ENCODE results near the gene TSPAN9.

Gene TSPAN9

DNA sequence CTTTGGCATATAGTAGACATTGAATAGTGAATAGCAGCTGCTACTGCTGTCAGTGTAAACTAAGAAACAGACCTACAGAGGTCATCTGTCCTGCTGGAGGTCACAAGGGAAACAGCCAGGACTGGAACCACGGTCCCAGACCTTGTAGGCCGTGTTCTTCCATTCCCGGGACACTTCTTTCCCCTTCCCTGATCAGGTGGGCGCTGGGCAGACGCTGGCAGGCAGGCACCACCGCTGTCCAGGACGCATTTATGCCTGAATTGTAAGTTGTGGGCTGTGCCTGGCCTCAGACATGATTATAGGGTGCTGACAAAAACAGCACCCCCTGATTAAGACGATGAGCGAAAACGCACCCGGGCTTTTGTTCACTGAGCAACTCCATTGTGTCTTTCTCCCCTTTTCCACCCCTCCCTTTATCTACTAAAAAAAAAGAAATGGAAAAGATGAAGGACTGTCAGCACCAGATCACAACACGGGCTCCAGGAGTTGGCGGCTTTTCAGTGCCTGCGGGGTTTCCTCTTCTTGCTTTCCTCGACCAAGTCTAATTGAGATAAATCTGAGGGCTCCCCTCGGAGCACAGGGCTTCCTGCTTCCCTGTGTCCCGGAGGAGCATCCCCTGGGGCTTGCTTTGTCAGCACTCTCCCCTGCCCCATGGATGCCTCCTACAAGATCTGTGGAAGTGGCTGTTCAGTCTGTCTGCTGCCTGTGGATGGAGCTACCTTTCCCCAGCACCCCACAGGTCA, 80.6 kb downstream of the TSPAN9 start:
- DNase-seq (ENCODE audit: extremely low read depth in 1 of 2, low read depth in 1 of 2) = no peak

DNA sequence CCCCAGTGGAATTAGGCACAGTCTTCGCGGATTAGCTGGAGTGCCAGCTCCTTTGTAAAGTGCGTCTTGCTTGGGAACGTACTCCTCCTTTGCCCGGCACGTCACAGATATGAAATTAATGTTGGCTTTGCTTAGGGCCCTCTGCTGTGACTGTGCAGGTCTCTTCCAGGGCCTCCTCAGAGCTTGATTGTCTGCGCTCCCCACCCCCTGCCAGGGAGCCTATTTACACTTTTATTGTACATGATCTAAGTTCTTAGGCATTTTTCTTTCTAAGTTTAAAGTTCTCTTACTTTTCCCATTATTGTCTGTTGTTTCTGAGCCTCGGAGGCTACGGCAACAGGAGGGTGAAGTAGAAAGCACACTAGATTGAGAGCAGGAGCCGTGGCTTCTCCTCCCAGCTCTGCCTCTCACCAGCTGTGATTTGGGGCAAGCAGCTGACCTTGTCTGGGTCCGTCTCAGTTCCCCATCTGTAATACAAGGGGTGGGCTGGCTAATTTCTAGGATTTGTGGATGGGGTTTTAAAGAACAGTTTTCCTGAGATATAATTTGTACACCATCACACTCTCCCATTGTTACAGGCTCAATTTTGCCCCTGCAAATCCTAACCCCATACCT, 81.8 kb downstream of the TSPAN9 start:
- no peak for DNase-seq (ENCODE audit: extremely low read depth in 1 of 2, low read depth in 1 of 2)

DNA sequence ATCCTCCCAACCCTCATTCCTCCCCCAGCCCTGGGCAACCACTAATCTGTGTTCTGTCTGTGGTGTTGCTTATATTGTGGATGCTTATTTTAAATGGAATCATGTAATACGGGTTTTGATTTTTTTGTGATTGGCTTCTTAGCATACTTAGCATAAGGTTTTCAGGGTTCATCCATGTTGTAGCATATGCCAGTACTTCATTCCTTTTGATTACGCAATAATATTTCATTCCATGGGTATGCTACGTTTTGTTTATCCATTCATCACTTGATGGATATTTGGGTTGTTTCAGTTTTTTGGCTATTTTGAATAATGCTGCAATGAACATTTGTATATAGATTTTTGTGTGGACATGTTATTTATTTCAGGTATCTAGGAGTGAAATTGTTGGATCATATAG, 82.9 kb downstream of the TSPAN9 start:
- no peak for DNase-seq (ENCODE audit: extremely low read depth in 1 of 2, low read depth in 1 of 2)

DNA sequence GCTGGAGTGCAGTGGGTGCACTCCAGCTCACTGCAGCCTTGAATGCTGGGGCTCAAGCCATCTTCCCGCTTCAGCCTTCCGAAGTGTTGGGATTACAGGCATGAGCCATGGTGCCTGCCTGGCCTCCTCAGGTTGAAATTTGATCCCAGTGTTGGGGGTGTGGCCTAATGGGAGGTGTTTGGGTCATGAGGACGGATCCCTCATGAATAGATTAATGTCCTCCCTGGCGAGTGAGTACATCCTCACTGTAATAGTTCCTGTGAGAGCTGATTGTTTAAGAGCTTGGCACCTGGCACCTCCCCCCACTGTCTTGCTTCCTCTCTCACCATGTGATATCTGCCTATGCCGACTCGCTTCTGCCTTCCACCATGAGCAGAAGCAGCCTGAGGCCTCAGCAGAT, 84.7 kb downstream of the TSPAN9 start:
- no peak for DNase-seq (ENCODE audit: extremely low read depth in 1 of 2, low read depth in 1 of 2)

DNA sequence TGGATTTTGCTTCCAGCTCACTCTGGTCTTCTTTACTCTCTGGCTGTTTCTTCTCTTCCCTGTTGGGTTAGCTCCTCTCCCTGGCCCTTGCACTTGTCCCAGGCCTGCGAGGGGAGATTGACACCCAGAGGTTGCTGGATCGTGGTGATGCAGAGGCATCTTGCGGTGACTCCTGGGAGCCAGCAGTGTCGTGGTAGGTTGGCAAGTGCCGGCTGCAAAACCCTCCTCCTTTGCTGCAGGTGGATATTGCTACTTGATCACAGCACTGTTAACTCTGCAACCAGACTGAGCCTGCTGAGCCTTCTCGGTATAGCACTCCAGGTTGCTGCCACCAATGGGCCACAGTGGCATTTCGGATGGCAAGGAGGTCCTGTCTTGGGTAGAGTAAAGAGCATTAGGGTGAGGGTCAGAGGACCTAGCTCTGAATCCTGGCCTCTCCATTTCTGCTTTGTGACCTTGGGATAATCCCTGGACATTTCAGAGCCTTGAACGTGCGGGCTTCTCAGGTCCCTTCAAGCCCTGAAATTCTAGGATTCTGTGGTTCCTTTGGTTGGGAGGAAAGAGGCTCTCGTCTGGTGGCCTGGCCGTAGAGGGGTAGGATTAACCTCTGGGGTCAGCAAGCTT, 87.4 kb downstream of the TSPAN9 start:
- DNase-seq (ENCODE audit: extremely low read depth in 1 of 2, low read depth in 1 of 2) = no peak

DNA sequence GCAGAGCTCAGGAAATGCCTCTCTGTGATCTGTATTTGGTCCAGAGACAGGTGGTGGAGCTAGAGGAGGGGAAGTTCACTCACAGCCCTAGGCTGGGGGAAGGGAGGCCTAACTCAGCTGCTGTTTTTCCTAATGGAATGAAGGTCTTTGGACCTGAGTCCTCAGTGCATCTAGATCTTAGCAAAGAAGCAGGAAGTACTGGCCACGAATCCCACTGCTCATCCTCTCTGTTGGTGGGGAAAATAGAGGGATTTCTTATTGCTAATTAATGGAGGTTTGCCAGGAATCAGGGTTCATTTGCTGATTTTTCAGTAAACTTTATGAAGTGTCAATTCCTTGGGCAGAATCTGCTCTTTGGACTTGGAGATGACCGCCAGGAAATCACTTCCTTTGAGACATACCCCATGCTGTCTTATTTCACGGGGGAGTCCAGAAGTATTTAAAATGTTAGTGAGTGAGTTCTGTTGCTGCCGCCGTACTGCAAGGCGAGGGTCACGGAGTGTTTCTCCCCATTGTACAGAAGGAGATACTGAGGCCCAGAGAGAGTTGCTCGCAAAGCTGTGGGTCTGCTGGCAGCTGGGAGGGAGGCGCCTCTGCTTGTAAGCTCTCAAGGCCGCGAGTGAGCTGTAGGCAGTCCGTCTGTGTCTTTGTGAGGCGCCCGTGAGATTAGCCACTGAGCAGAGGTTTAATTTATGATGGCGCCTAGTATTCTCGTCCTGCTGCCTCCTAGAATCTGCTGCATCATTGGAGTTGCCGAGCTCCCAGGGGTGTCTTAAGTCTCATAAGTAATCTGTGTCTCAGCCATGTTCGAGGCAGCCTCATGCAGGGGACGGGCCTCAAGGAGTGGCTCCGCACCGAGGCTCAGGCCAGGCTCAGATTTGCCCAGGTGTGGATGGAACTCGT, 88.2 kb downstream of the TSPAN9 start:
- DNase-seq (ENCODE audit: extremely low read depth in 1 of 2, low read depth in 1 of 2) = no peak

DNA sequence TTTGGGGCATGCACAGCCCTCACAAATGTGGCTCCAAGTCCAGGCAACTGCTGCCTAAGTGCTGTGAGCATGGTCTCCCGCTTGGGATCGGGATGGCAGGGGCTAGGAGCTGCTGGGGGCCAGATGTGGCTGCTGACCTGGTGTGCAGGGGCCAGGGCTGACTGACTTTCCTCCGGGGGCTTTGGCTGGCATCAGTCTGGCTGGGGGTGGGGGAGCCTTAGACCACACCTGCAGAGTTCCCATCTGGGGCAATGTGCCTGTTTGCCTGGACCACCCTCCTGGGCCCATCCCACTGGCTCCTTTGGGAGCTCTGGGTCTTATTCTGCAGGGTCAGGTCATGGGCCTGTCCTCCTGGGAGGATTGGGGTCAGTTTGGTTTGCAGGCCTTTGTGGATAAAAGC, 90.5 kb downstream of the TSPAN9 start:
- DNase-seq (ENCODE audit: extremely low read depth in 1 of 2, low read depth in 1 of 2) = no peak

DNA sequence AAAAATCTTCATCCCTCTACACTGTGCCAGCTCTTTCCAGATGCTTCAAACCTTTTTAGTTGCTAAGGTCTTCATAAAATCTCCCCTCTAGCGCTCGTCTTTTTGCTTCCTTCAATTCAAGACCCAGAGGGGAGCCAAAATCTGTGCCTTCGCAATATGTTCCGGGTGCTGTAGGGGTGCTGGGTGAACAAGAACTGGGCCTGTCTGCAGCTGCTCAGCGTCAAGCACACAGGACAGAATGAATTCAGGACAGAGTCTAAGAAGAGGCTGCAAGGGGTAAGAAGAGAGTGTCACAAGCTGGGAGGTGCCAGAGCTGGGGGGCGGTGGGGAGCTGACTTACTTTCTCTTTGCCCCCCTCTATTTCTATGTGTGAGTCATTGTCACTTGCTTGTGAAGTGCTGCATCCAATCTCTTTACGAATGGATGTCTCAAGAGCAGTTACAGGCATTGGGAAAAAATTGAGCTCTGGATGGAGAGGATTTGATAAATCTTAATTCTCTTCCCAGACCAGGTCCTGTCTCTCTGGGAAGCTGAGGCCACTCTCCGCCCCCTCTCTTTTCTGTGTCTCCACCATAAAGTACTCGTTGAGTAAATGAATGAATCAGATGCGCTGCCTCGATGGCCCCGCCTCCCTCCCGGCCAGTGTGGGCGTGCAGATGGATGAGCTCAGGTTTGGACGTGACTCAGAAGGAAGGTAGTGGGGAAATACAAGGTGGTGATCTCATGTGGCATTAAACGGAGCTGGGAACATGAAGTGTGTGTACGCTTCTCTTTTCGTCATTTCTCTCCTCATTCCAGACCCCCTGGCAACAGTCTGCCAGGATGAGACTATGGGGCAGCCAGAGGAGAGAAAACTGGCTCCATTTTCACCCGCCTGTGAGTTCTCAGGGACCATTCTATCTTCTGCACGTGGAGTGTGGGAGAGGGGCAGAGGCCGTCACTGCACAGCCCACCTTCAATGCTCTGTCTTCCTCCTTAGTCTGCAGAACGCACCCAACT, 91.3 kb downstream of the TSPAN9 start:
- no peak for DNase-seq (ENCODE audit: extremely low read depth in 1 of 2, low read depth in 1 of 2)

DNA sequence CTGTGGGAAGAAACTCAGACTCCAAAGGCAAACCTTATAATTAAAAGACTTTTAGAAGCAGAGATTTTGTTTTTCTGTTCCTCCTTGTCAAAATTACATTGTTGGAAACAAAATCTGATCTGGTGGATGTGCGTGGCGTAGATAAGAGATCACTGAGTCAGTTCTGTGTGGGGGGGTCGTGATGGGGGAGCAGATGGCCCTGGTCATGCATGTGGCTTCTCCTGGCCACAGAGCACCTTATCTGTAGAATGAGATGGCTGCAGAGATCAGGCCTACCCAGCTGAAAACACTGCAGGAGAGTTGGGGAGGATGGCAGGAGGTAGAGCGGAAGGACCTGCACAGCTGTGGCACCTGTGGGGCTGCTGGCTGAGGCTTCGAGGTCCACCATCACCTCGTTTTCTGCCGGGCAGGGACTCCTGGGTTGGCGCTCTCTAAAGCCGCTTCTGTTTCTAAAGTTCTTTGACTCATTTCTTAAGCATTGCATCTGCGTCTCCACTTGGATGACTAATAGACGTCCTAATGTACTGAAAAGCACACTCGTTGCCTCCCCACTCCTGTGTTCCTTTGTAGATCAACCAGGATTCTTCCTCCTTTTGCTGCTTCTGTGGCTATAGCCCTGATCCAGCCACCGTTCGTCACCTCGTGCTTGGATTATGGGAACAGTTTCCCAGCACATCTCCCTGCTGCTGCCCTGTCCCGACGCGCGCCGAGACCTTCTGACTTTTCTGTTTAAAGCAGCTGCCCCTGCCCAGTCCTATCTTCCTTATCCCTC, 93.4 kb downstream of the TSPAN9 start:
- DNase-seq (ENCODE audit: extremely low read depth in 1 of 2, low read depth in 1 of 2) = no peak

DNA sequence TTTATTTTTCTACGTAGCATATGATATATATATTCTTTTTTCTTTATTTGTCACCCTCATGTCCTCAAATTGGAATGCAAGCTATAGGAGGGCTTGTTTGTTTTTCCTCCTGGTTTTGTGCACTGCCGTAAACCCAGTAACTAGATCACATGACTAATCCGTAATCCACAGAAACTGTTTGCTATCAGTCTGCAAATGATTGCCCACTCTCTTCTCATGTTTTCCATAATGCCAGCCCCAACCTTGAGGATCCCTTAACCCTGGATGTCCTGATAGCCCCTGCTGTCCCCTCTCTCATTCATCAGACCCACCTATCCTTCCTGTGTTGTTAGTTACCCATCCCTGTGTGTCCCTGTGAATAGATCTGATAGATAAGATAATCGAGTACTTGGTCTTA, 94.0 kb downstream of the TSPAN9 start:
- DNase-seq (ENCODE audit: extremely low read depth in 1 of 2, low read depth in 1 of 2) = no peak

DNA sequence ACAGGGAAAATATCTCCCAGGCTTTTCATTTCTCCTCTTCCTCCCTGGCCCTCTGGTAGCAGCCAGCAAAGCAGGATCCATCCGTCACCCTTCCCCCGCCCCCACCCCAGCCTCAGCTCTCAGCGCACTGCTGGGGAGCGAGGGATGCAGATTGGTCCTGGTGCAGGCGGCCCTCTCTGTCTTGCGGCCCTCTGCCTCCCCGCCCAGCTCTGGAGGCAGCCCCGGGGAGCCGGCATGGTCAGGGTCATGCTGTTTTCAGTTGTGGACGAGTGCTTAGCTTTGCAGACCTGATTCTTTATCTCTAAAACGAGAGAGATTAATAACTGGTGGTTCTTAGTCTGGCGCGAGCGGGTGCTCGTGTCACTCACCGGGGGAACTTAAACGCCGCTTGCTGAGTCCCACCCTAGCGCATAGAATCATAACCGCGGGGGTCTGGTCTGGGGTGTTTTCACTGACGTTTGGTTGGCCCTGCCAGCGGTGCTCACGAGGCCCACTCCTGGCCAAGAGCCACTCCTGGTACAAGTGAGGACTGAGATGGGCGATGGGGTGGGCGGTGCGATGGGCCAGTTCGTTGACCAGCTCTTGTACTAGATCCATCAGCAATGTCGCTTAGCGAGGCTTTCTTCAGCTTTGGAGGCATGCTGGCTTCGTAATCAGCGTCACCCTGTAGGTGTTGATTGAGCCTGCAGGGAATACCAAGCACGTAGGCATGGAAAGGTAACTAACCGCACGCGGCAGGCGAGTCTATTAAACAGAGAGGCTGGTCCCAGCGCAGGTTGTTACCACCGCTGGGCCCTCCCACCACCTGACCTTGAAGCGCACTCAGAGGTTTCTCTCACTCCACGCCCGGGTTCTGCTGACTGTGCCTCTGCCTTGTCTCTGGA, 95.2 kb downstream of the TSPAN9 start:
- DNase-seq (ENCODE audit: extremely low read depth in 1 of 2, low read depth in 1 of 2) = no peak

DNA sequence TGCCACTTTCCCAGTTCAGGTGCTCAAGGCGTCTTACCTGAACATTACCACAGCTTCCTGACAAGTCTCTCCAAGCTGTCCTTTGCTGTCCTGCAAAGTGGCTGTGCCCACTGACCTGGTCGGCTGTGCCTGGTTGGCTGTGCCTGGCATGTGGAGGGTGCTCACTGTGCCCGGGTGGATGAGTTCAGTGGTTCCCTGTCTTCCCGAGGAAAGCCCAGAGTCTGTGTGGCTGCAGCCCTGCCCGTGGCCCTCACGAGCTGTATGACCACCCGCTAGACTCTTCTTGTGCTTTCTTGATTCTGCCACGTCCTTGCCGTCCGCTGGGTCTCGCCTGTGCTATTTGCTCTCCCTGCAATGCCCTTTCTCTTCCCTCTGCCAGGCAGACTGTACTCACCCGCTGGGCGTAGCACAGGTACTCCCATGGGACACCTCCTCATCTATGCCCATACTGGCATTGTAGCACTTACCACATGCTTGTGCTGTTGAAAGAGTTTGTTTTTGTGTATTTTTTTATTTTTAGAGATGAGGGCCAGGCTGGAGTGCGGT, 95.9 kb downstream of the TSPAN9 start:
- no peak for DNase-seq (ENCODE audit: extremely low read depth in 1 of 2, low read depth in 1 of 2)

DNA sequence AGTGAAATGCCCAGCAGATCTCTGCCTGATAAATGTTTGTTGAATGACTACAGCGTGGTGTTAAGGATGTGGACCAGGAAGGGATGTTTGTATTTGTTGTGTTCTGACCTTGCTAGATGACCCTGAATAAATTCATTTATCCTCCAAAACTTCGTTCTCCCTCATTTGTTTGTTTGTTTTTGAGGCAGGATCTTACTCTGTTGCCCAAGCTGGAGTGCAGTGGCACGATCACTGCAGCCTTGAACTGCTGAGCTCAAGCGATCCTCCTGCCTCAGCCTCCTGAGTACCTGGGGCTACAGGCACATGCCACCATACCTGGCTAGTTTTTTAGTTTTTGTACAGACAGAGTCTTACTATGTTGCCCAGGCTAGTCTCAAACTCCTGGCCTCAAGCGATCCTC, 96.7 kb downstream of the TSPAN9 start:
- no peak for DNase-seq (ENCODE audit: extremely low read depth in 1 of 2, low read depth in 1 of 2)

DNA sequence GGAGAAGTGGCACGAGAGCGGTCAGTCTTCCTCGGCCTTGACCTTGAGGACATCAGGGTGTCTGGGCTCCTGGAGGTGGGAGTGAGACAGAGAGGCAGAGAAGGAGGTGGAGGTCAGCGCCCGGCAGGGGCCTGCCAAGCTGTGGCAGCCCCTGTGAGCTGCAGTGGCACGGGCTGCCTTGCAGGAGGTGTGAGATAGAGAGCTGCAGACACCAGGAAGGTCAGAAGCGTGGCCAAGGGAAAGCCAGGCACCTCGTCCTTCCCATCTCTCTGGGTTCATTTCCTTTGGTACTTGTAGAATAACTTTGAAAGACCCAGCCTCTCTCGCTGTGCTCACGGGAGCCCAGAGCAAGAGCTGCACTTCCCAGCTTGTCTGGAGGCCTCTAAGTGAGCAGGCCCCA, 98.1 kb downstream of the TSPAN9 start:
- no peak for DNase-seq (ENCODE audit: extremely low read depth in 1 of 2, low read depth in 1 of 2)

DNA sequence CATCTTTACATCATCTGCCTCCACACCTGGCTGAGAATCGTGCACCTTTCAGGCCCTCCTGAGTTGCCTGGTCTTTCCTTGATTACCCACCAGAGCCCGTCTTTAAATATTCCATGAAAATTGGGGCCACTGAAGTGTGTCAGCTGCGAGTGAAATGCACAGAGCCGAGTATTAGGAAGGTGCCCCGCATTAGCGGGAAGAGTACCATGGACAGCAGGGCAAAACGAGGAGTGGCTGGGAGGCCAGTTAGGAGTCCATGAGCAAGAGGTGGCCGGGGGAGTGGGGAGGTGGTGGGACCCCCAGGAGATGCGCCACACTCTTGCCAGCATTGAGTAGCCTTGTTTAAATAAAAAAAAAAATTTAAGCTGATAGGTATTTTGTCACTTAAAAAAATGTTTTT, 99.6 kb downstream of the TSPAN9 start:
- no peak for DNase-seq (ENCODE audit: extremely low read depth in 1 of 2, low read depth in 1 of 2)

DNA sequence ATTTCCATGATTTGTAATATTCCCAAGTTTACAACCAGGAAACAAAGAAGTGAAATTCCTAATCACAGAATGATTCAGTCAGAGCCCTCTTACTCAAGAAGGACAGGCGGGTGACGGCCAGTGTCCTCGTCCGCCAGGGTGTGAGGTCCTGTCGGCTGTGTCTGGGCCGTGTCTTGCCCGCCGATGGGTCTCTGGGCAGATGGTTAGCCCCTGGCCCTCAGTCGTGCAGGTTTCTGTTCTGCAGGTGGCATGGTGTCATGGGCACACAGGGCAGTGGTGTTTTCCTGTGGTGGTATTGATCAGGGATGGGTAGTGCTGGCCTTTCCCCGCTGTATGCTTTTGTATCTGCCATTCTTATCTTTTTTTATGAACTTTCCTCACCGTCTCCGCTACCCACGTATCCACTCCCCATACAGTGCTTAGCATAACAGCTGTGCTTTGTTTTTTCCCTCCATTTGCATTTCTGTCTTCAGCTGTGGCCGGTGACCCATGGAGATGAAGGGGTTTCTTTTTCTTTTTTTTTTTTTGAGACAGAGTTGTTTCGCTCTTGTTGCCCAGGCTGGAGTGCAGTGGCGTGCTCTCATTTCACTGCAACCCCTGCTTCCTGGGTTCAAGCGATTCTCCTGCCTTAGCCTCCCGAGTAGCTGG, 100.7 kb downstream of the TSPAN9 start:
- DNase-seq (ENCODE audit: extremely low read depth in 1 of 2, low read depth in 1 of 2) = no peak

DNA sequence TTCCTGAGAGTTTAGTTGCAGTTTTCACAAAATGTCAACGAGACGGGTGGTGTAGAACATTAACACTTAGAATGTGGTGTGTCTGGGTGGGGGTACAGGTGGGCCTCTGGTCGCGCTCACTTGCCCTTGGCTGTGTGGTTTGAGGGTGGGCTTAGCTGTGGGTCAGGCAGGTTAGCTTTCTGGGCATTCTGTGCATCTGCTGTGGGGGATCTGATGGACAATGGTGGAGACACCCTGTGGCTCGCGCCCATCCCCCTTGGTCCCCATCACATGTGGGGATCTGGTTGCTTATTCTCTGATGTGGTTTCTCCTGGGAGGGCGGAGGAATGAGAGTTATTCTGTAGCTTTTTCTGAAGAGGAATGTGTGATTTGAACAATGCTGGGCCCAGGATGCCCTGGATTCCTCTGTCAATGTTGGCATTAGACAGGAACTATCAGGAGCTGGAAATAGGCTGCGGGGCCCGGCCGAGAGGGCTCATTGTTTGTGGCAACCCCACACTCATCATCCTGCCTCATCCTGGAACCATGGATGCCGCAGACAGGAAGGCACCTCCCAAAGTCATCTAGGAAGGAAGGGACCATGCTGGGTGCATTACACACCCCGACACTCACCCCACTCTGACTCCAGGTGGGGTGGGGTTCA, 101.6 kb downstream of the TSPAN9 start:
- no peak for DNase-seq (ENCODE audit: extremely low read depth in 1 of 2, low read depth in 1 of 2)
